B cell (primary cell): Measurements from ENCODE around the gene WDFY2. TPM values are rescaled to one million over a fixed set of nuclear protein-coding genes. Genes with fewer than 3 reads are reported as not detected.

Experiments used
- ATAC-seq: fragments of 200-7000 bp; cut with Tn5 transposase; one replicate; pipeline ENCODE4 v1.10.0; 2021; ENCODE audit warnings: low read depth, mild to moderate bottlenecking, moderate number of reproducible peaks, moderate library complexity
- CTCF ChIA-PET: fragments of 350-600 bp; sonication (Branson Sonifier 250); formaldehyde crosslinking; loops from one replicate; lab custom pipeline; 2021; ENCODE audit warnings: antibody characterized with exemption, inconsistent platforms; lab: Charles Lee
- POLR2A ChIA-PET: fragments of 350-600 bp; sonication (Branson Sonifier 250); formaldehyde crosslinking; loops from one replicate; lab custom pipeline; 2021; ENCODE audit warnings: antibody characterized with exemption; lab: Charles Lee
- DNase-seq: peaks from one replicate; pipeline ENCODE4 v3.0.0; 2013
- H2AFZ ChIP-seq: 2 replicates; pipeline ENCODE4 v1.6.1; 2012; ENCODE audit warnings: mild to moderate bottlenecking, low read depth, low read length; ENCODE audit not compliant: insufficient read depth, poor library complexity, severe bottlenecking
- H3K27ac ChIP-seq, 2 donors: 1 replicate in 1 of 2; 2 replicates in 1 of 2; pipeline ENCODE4 v1.5.1; 2012 to 2013; ENCODE audit warnings: low read length in 2 of 2, mild to moderate bottlenecking in 2 of 2, moderate library complexity in 1 of 2
- H3K27me3 ChIP-seq, 4 experiments: fragments of 200-600 bp in 1 of 4; sonication (generic) in 1 of 4; replicated peaks in 1 of 4; 1 replicate in 2 of 4; 2 replicates in 2 of 4; pipeline versions ENCODE4 v1.6.1 to v1.7.0; 2013 to 2016; ENCODE audit warnings: low read length in 3 of 4, mild to moderate bottlenecking in 2 of 4, mixed read lengths in 1 of 4, moderate library complexity in 1 of 4; ENCODE audit not compliant: insufficient read depth in 4 of 4, control insufficient read depth in 3 of 4; ENCODE audit errors: control extremely low read depth in 1 of 4
- H3K36me3 ChIP-seq, 2 experiments: replicated peaks in 1 of 2; 1 replicate in 1 of 2; 2 replicates in 1 of 2; pipeline versions ENCODE4 v1.6.1 to v1.7.1; 2013; ENCODE audit warnings: low read length in 1 of 2; ENCODE audit not compliant: insufficient read depth in 2 of 2, control insufficient read depth in 1 of 2; ENCODE audit errors: control extremely low read depth in 1 of 2, extremely low read depth in 1 of 2
- H3K4me1 ChIP-seq, 2 donors: fragments of 200-600 bp in 1 of 2; sonication (generic) in 1 of 2; 1 replicate in 1 of 2; 2 replicates in 1 of 2; pipeline versions ENCODE4 v1.5.1 to v1.6.1; 2013 to 2017; ENCODE audit warnings: low read length in 2 of 2; ENCODE audit not compliant: control insufficient read depth in 2 of 2, insufficient read depth in 2 of 2
- H3K4me2 ChIP-seq: replicated peaks from 2 replicates; pipeline ENCODE3; 2012; ENCODE audit warnings: mild to moderate bottlenecking, low read depth, low read length; ENCODE audit not compliant: poor library complexity, severe bottlenecking
- H3K4me3 ChIP-seq, 5 experiments: fragments of 200-600 bp in 1 of 5; sonication (generic) in 1 of 5; 1 replicate in 3 of 5; 2 replicates in 2 of 5; pipeline versions ENCODE4 v1.5.1 to v1.7.0; 2011 to 2016; ENCODE audit warnings: low read length in 4 of 5, mild to moderate bottlenecking in 4 of 5, low read depth in 2 of 5, control low read depth in 1 of 5, moderate library complexity in 1 of 5; ENCODE audit not compliant: insufficient read depth in 1 of 5; ENCODE audit errors: control extremely low read depth in 1 of 5, extremely low read depth in 1 of 5
- H3K79me2 ChIP-seq: fragments of 200-600 bp; sonication (generic); one replicate; pipeline ENCODE4 v1.6.0; 2016; ENCODE audit warnings: low read length; ENCODE audit not compliant: control insufficient read depth, insufficient read depth
- H3K9ac ChIP-seq: fragments of 200-600 bp; sonication (generic); 2 replicates; pipeline ENCODE4 v1.6.1; 2017; ENCODE audit warnings: mild to moderate bottlenecking, low read length, moderate library complexity
- H3K9me3 ChIP-seq, 3 donors: one replicate each; pipeline versions ENCODE4 v1.6.1 to v1.7.1; 2013; ENCODE audit warnings: low read length in 2 of 3; ENCODE audit not compliant: control insufficient read depth in 2 of 3, insufficient read depth in 1 of 3; ENCODE audit errors: control extremely low read depth in 1 of 3
- H4K20me1 ChIP-seq: 2 replicates; pipeline ENCODE4 v1.6.0; 2012; ENCODE audit warnings: mild to moderate bottlenecking, low read length; ENCODE audit not compliant: insufficient read depth, control insufficient read depth, poor library complexity, severe bottlenecking
- H3K27ac Mint-ChIP-seq: one replicate; pipeline ENCODE4 v1.8.0; 2021; ENCODE audit warnings: mixed read lengths
- H3K27me3 Mint-ChIP-seq: one replicate; pipeline ENCODE4 v1.8.0; 2021; ENCODE audit warnings: mixed read lengths
- H3K4me1 Mint-ChIP-seq: one replicate; pipeline ENCODE4 v1.8.0; 2021; ENCODE audit warnings: mixed read lengths
- H3K4me3 Mint-ChIP-seq: one replicate; pipeline ENCODE4 v1.8.0; 2021; ENCODE audit warnings: mixed read lengths
- H3K9me3 Mint-ChIP-seq: one replicate; pipeline ENCODE4 v1.8.0; 2022; ENCODE audit warnings: mixed read lengths; ENCODE audit not compliant: insufficient read depth
- EZH2 ChIP-seq: IDR thresholded peaks from 2 replicates; pipeline ENCODE4 v1.6.1; 2012; ENCODE audit warnings: borderline replicate concordance, low read depth, mild to moderate bottlenecking, moderate library complexity, low read length; ENCODE audit not compliant: insufficient read depth, poor library complexity, severe bottlenecking
- WGBS: methylation state at CpG from one replicate; pipeline ENCODE4 v1.1.5; 2013; ENCODE audit warnings: missing lambda C conversion rate; ENCODE audit not compliant: insufficient coverage; 5-methylcytosine and 5-hydroxymethylcytosine counted together
- intact Hi-C: fragments of 100-400 bp; cut with micrococcal nuclease; formaldehyde crosslinking; loops from one replicate; pipeline ENCODE4 v1.10.0; 2022
- polyA plus RNA-seq: library from polyadenylated mRNA; depleted of rRNA; stranded (reverse); fragments of >200 nt; gene quantifications from 2 replicates; pipeline ENCODE4 v1.2.3, GENCODE V29; 2012
- total RNA-seq, 2 donors: library from RNA; stranded (reverse); fragments of 120-200 nt in 1 of 2; gene quantifications; 1 replicate in 1 of 2; 2 replicates in 1 of 2; pipeline versions ENCODE4 v1.2.3 to v1.2.4, GENCODE V29; 2013 to 2022
- TF ChIP-seq, protein P1 (sequence below): fragments of 200-600 bp; IDR thresholded peaks from one replicate; pipeline ENCODE4 v1.8.0; 2022; ENCODE audit warnings: antibody characterized with exemption, mild to moderate bottlenecking

The WDFY2 gene
- total and polyA plus RNA-seq, 2 donors (not counting 1 experiment from before 2014, with no cell fraction given): 12.4 to 47.7 TPM

DNA sequence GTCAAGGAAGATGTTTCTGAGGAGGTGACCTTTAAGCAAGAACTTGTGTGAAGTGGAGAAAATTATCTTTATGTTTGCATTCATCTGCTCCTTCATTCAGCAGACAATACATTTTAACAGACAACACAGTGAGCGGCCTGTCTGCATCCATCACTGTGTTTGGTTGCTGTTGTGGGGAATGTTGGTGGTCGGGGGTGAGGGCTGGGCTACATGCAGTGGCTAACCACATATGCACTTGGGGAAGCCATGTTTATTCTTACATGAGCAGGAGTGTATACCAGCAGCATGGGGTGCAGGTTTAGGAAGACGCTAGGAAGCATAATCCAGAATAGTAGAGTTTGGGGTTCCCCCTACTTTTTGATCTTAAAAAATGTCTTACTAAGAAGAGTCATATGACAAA is 153.3 kb downstream of the WDFY2 start:
- Histone ChIP-seq H3K79me2 (no peaks in the 10 kb centered on the region), H3K4me2 (no peak overlapping the region), H3K27me3 (no peaks in the 10 kb centered on the region), H3K9ac (no peak overlapping the region), H3K9me3 (no peaks in the 10 kb centered on the region), H4K20me1 (no peaks in the 10 kb centered on the region), H3K4me3 (no peak overlapping the region), H2AFZ (no peak overlapping the region), H3K4me1 (no peaks in the 10 kb centered on the region), H3K36me3 (peaks cover 6 to 41% of the 10 kb centered on the region in 2 experiments), H3K27ac (no peak overlapping the region)
- intact Hi-C loops: no loop called here
- Mint-ChIP-seq H3K4me3 (no peak overlapping the region), H3K9me3 (no peaks in the 10 kb centered on the region), H3K27ac (no peak overlapping the region), H3K27me3 (no peaks in the 10 kb centered on the region), H3K4me1 (no peaks in the 10 kb centered on the region)
- CTCF ChIA-PET: no interaction called here
- TF ChIP-seq EZH2: no peak
- TF ChIP-seq, protein P1, sequence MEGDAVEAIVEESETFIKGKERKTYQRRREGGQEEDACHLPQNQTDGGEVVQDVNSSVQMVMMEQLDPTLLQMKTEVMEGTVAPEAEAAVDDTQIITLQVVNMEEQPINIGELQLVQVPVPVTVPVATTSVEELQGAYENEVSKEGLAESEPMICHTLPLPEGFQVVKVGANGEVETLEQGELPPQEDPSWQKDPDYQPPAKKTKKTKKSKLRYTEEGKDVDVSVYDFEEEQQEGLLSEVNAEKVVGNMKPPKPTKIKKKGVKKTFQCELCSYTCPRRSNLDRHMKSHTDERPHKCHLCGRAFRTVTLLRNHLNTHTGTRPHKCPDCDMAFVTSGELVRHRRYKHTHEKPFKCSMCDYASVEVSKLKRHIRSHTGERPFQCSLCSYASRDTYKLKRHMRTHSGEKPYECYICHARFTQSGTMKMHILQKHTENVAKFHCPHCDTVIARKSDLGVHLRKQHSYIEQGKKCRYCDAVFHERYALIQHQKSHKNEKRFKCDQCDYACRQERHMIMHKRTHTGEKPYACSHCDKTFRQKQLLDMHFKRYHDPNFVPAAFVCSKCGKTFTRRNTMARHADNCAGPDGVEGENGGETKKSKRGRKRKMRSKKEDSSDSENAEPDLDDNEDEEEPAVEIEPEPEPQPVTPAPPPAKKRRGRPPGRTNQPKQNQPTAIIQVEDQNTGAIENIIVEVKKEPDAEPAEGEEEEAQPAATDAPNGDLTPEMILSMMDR: no peak
- POLR2A ChIA-PET: no interaction called here
- WGBS: 40% methylated on average over 1 of the region's 3 CpGs
- ATAC-seq (no peak), DNase-seq (no peak)

DNA sequence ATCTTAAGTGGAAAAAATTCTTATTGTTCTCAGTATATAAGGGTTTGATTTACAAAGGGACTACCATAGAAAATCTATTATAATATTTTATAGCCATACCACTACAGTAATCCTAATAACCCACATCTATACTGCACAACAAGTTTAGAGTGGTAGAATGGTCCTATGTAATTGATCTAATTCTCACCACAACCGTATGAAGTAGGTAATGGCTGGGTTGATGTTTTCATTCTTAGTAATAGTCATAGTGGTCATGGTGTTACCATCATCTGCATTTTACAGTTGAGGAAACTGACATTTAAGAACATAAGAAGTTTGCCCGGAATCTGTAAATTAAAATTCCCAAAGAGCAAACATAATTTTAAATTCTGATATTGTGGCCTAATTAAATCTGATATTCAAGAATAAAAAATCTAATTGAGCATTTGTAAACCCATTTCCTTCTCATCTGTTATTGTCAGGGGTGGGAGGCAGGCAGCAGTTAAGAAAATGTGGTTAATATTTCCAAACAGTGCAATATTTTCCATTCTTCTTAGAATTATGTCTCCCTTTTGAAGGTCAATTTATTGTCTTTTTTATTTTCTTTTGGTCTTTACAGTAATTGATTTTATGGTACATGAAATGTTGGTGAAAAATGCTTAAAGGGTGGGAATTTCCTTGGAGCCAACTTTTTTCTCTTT is 154.1 kb downstream of the WDFY2 start:
- intact Hi-C loops: no loop called here
- Histone ChIP-seq H3K4me2 (no peak overlapping the region), H3K27ac (no peak overlapping the region), H3K36me3 (peaks cover 6 to 42% of the 10 kb centered on the region in 2 experiments), H3K27me3 (no peaks in the 10 kb centered on the region), H3K79me2 (no peaks in the 10 kb centered on the region), H3K4me3 (no peak overlapping the region), H3K4me1 (no peaks in the 10 kb centered on the region), H3K9ac (no peak overlapping the region), H3K9me3 (no peaks in the 10 kb centered on the region), H4K20me1 (no peaks in the 10 kb centered on the region), H2AFZ (no peak overlapping the region)
- POLR2A ChIA-PET: no interaction called here
- TF ChIP-seq EZH2: no peak
- TF ChIP-seq, protein P1: no peak
- H3K4me1 Mint-ChIP-seq: no peaks in the 10 kb centered on the region
- no peak for DNase-seq
- no CpG with 5 or more reads among the region's 2 CpGs for WGBS
- H3K4me3 Mint-ChIP-seq: no peak overlapping the region
- no peak overlapping the region for H3K27ac Mint-ChIP-seq
- CTCF ChIA-PET: interaction anchor here (1.4 kb wide), 1 partner anchor 18 kb away, joined by 5 read pairs; no protein-coding TSS in a partner anchor
- no peaks in the 10 kb centered on the region for H3K27me3 Mint-ChIP-seq
- H3K9me3 Mint-ChIP-seq: no peaks in the 10 kb centered on the region
- no peak for ATAC-seq
